ENCODE results near the gene CSF1R.

The CSF1R gene

GRCh38 chr5:150069672-150070627, 16.4 kb downstream of the CSF1R start:
- DNase-seq (ENCODE audit: low read depth, low spot score), result no peak

- DNase-seq (ENCODE audit: low read depth, low spot score), result no peak
Observed at GRCh38 chr5:150068961-150069645, 17.3 kb downstream of the CSF1R start.

GRCh38 chr5:150068472-150068871, 17.9 kb downstream of the CSF1R start:
- DNase-seq (ENCODE audit: low read depth, low spot score), result no peak

- DNase-seq (ENCODE audit: low read depth, low spot score), result no peak
Observed at GRCh38 chr5:150068071-150068470, 18.3 kb downstream of the CSF1R start.

GRCh38 chr5:150067405-150067960, 18.9 kb downstream of the CSF1R start:
- no peak for DNase-seq (ENCODE audit: low read depth, low spot score)

GRCh38 chr5:150066901-150067396, 19.4 kb downstream of the CSF1R start:
- no peak for DNase-seq (ENCODE audit: low read depth, low spot score)

- DNase-seq (ENCODE audit: low read depth, low spot score), result no peak
Observed at GRCh38 chr5:150066436-150066835, 19.9 kb downstream of the CSF1R start.

GRCh38 chr5:150065886-150066285, 20.5 kb downstream of the CSF1R start:
- no peak for DNase-seq (ENCODE audit: low read depth, low spot score)

- DNase-seq (ENCODE audit: low read depth, low spot score), result no peak
Observed at GRCh38 chr5:150065346-150065745, 21.0 kb downstream of the CSF1R start.

GRCh38 chr5:150064681-150065220, 21.6 kb downstream of the CSF1R start:
- no peak for DNase-seq (ENCODE audit: low read depth, low spot score)

- no peak for DNase-seq (ENCODE audit: low read depth, low spot score)
Observed at GRCh38 chr5:150063638-150064037, 22.7 kb downstream of the CSF1R start.

- DNase-seq (ENCODE audit: low read depth, low spot score), result no peak
Observed at GRCh38 chr5:150062216-150062922, 24.0 kb downstream of the CSF1R start.

GRCh38 chr5:150061538-150061995, 24.8 kb downstream of the CSF1R start:
- DNase-seq (ENCODE audit: low read depth, low spot score), result no peak

GRCh38 chr5:150060471-150060870, 25.9 kb downstream of the CSF1R start:
- DNase-seq (ENCODE audit: low read depth, low spot score), result no peak

GRCh38 chr5:150059623-150060022, 26.7 kb downstream of the CSF1R start:
- DNase-seq (ENCODE audit: low read depth, low spot score), result no peak

- DNase-seq (ENCODE audit: low read depth, low spot score), result no peak
Observed at GRCh38 chr5:150058480-150059126, 27.8 kb downstream of the CSF1R start.

GRCh38 chr5:150057996-150058395, 28.4 kb downstream of the CSF1R start:
- no peak for DNase-seq (ENCODE audit: low read depth, low spot score)

- DNase-seq (ENCODE audit: low read depth, low spot score), result no peak
Observed at GRCh38 chr5:150057511-150057910, 28.8 kb downstream of the CSF1R start.

- DNase-seq (ENCODE audit: low read depth, low spot score), result no peak
Observed at GRCh38 chr5:150057052-150057451, 29.3 kb downstream of the CSF1R start.

- no peak for DNase-seq (ENCODE audit: low read depth, low spot score)
Observed at GRCh38 chr5:150056075-150056443, 30.3 kb downstream of the CSF1R start.
